ENCODE data around the gene PRSS21.
A peak's percentile ranks its signal among the peaks of the same experiment; 100 is the strongest.

Gene PRSS21

DNA sequence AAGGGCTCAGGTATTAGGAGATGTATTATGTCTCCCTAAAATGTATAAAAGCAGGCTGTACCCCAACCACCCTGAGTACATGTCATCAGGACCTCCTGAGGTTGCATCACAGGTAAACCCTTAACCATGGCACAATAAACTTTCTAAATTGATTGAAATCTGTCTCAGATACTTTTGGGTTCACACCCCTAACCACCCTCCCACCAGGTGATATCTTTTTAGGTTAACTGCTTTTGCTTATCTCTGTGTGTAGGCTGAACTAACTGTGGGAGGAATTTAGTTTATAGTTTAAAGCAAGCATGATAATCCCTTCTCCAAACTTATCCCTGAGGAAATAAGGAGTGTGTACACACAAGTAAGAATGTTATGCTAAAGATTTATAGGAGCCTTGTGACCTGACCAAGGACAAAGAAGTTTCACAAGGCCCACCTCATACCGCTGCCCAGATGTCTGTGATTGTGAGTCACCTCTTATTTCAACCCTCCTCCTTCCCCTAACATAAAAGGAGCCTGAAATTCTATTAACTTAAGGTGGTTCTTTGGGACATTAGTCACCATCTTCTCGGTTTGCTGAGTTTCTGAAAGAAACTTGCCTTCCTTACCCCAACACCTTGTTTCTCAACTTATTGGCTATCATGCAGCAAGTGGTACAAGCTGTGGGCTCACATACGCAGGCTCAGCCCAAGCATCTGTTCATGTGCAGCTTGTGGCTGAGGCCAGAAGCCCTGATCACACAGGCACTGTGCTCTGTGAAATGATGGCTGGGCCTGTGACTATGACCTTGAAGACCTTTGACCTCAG is 29.7 kb downstream of the PRSS21 start:
- no peak for DNase-seq

DNA sequence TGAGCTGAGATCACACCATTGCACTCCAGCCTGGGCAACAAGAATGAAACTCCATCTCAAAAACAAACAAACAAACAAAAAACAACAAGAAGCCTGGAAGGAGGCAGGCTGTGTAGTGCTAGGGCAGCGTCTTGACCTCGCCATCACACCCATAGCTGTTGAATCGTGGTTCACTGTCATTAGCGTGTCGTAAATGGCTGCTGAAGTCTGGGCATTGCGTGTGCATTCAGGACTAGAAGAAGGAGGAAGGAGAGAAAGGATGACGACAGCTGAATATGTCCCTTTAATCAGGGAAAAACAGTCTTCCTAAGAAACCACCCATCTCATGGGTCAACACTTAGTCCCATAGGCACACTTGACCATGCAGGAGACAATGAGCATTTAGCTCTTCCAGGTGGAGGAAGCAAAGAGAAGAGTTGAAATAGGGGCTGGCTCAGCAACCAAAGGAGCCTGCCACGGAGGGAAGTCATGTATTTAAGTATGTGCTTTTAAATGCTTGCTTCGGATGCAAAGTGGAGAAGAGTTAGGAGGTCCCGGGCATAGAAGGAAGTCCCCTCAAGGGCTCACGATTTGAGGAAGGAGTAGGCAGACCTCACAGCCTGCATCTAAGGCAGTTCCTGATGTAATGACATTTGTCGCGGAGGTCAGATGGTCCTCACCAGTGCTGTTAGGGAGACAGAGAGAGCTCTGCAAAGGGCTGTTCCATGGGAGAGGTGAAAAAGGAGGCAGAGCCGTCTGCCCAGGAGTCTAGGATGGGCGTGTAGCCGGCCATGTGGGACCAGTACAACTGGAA is 32.1 kb downstream of the PRSS21 start:
- DNase-seq, result no peak

DNA sequence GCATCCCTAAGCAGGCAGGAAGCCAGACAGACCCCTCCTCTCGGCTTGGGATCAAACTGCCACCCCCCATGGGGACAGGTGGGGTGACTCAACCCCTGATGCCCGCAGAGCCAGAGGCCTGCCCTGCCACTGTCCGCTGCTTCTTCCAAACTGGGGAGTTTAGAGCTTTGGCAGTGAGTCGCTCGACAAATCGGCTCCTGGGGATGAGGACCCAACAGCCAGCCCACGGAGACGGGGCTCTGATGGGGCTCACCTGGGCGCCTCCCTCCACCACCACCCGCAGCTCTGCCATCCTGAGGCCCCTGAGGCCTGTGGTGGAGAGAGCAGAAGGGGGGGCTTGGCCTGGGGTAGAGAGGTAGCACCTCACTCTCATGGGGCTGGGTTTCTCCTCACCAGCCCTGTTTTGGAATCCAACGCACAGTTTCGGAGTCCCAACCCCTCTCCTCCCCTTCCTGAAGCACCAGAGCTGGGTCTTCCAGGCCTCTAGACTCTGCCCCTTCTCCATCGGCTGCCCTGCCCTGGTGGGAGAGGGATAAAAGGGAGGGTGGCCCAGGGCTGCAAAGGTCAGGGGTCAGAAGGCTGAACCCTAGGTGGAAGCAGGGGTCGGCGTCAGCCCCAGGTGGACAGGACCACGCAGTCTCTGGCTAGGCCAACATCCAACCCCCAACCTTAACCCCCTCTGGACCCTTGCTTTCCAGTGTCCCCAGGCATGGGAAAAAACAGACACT is 35.1 kb downstream of the PRSS21 start:
- DNase-seq, result no peak

DNA sequence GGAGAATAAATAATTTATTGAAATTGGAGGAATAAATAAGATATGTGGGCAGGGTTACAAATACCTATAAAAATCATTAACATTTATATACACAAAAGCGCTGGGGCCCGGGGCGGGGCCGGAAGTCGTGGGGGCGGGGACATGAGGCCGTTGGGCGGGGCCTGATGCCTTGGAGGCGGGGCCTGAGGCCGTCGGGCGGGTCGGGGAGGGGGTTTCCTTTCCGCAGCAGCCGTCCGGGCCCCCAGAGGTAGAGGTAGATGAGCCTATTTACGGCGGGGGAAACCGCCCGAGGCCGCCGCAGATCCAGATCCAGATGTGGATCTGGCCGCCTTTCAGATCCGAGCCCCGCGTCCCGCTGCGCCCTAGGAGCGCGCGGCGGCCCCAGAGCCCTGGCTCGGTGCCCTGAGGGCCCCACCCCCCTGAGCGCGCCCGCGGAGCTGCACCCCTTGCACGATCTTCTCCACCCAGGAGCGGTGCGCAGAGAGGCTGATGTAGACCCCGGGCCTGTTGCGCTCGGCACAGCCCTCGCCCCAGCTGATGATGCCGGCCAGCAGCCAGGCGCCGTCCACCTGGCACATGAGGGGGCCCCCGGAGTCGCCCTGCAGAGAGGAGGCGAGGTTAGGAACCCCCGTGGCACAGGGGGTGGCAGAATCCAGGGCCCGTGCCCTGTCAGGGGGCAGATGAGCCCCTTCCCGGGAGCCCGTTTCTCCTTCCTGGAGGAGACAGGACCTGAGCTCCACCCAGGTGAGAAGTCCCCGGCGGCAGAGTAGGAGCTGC is 35.9 kb downstream of the PRSS21 start:
- DNase-seq, result no peak

DNA sequence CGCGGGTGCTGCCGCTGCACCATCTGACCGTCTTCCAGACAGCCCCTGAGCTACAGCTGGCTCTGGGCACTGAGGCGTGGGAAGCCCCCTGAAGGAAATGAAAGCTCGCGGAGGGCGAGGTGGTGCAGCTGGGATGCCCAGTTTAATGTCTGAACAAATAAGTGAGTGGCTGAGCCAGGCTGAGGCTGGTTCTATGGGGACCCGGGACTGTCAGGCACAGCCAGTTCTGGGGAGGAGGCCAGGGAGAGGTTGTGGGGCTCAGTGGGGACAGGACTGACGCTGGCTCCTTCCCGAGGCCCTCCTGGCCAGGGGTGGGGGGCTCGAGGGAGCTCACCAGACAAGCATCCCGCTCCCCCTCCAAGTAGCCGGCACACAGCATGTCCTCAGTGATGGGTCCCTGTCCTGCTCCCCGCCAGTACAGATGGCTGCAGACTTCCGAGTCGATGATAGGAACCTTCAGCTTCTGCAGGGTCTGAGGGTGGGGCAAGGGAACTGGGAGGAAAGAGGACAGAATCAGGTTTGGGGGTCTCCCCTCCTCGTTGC is 36.6 kb downstream of the PRSS21 start:
- DNase-seq, result no peak

DNA sequence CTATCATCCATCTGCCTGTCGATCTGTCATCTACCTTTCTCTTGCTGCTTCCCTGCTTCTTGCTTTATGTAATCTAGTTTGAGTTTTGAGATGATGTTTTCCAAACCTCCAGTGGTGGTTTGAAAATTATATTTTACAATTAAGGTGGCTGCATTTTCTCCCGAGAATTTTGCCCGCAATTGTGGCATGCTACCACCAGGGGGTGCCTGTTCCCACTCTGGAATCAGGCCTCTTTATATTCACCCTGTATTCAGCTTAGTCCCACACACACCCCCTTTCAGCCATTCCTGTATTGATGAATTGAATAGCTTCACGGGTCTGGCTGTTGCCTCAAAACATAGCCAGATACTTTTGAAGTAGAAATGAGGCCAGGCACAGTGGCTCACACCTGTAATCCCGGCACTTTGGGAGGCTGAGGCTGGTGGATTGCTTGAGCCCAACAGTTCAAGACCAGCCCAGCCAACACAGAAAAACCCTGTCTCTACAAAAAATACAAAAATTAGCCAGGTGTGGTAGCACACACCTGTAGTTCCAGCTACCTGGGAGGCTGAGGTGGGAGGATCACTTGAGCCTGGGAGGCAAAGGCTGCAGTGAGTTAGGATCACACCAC is 37.8 kb downstream of the PRSS21 start:
- DNase-seq, result peak; percentile 32

DNA sequence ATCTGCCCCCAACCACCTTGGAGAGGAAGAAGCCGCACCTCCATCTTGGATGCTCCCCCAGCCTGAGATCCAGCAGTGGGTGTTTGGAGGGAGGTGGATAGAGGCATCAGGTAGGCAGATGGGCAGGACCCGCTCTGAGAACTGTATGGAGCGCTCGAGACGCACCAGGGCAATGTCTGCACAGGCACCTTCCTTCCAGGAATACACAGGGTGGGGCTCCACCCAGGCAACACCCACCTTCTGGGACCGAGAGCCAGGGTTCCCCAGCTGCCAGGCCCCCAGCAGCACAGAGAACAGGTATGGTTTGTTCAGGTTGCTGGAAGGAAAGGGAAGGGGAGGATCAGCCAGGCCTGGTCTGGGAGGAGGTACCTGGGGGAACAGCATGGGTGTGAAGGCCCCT is 38.5 kb downstream of the PRSS21 start:
- DNase-seq, result no peak

DNA sequence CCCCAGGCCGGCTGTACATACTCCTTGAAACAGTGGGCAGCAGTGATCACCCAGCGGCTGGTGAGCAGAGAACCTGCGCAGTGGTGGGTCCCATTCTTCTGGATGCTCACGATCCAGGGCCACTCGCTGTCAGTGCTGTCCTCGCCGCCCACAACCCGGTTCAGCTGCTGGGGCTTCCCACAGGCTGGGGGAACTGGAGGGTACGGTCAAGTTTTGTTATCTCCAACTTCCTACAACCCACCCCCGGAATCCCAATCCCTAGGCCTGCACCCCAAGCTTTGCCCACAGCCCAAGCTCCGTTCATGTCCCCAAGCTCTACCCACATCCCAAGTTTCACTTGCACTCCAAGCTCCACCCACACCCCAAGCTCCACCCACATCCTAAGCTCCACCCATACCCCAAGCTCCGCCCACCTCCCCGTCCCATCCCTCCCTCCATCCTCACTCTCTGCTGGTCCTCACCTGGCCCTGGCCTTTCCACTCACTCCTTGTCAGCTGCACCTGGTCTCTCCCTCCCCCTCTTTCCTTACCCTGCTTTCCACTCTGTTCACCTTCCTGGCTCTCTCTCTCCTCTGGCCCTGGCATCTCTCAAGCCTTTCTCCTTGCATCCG is 39.1 kb downstream of the PRSS21 start:
- no peak for DNase-seq

DNA sequence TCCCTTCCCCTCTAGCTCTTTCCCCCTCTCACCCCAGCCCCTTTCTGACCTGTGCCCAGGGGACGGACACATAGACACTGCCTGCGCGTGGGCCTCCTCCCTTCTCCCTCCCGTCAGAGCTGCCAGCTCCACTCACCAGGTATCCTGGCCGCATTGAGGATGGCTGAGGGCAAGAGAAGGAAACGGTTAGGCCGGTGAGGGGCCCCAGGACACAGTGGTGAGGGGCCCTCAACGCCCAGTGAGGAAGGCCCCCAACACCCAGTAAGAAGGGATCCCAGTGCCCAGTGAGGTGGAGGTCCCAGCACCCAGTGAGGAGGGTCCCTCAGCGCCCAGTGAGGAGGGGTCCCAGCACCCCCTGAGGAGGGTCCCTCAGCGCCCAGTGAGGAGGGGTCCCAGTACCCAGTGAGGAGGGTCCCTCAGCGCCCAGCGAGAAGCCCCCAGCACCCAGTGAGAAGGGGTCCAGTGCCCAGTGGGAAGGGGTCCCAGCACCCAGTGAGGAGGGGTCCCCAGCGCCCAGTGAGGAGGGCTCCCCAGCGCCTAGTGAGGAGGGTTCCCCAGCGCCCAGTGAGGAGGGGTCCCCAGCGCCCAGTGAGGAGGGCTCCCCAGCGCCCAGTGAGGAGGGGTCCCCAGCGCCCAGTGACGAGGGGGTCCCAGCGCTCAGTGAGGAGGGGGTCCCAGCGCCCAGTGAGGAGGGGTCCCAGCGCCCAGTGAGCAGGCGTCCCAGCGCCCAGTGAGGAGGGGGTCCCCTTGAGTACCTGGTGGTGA is 39.8 kb downstream of the PRSS21 start:
- no peak for DNase-seq

DNA sequence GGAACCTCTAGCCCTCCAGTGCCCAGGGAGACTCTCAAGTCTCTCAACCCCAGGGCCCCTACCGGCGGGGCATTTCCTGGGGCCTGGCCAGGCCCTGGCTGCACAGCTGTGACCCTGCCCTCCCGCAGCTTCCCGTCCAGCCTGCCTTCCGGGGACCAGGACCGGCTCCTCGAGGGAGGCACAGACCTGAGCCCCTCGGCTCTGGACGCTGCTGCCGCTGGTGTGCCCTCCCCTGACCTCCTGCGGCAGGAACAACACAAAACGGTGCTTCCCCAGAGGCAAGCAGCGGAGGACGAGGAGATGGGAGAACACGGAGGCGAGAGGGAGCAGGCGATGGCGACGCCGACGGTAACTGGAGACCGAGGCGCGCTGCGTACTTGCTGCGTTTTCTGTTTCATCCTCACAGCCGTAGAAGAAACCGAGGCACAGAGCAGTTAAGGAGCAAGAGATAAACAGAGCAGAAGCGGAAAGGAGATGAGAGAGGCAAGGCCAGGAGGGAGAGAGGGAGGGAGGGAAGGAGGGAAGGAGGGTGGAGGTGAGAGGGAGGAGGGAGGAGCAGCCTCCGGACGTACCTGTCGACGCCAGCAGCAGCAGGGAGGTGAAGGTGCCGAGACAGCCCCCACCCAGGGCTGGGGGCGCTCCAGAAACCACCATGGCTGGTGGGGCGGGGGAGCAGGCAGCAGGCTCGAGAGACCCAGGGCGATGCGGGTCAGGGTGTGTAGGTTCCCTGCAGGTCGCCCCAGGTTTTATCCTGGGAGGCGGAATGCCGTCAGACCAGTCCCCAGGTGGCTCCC is 40.6 kb downstream of the PRSS21 start, which contains the start of gene PRSS22:
PRSS22 (minus strand) TSS at position 720 of the 794 bp plus-strand sequence; CDS start at position 654, 66 bp downstream.
- DNase-seq, result no peak

DNA sequence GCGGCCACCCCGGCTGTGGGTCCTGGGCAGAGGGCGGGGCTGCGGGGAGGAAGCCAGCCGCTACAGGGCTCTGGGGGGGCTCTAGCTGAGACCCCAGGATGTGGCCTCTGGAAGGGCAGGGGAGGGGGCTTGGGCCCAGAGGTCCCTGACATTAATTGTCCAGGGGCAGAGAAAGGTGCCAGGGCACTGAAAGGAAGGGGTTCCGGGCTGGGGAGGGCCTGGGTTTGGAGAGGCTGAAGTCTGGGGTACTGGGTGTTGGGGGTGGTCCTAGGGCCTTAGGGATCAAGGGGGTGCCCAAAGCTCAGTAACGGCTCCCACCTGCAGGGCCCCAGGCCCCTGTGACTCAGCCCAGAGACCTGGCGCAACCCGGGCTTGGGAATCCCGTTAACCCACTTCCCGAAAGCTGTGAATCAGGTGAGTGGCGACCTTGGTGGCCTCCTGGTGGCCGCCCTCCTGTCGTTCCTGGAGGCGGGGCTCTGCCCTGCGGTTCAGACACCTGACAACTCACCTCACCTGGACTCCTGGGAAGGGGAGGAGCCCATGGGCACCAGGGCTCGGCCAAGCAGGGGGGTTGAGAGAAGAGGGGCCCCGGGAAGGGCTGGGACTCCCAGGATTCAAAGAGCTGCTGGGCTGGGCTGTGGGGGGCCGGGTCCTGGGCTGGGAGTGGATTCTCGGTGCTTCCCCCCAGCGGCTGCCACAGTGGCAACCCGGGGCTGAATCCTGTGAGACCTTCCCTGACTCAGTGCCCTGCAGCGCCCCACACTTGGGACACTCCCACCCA is 41.4 kb downstream of the PRSS21 start:
- DNase-seq, result no peak

DNA sequence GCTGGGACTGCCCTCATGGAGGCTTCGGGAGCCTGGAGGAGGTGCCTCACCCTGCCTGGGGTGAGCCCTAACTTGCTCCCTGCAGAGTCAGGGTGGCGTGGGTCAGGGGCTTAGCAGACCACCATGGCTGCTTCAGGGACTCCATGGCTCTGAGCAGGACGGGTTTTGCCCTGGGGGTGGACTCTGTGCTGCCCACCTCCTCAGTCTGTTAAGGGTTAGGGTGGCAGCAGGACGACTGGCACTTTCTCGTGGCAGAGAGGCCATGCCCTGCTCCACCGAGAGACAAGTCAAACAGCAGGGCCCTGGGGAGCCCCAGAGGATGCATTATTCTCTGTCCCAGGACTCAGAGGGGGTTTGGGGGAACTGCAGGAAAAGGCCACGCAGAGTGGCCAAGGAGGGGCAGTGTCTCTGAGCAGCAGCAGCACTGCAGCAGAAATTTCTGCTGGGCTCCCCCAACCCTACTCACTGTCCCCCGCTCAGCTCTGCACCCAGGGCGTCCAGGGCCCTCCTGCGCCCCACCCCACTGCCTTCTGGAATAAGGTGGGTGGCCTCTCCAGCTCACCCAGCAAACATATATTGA is 42.7 kb downstream of the PRSS21 start:
- no peak for DNase-seq

DNA sequence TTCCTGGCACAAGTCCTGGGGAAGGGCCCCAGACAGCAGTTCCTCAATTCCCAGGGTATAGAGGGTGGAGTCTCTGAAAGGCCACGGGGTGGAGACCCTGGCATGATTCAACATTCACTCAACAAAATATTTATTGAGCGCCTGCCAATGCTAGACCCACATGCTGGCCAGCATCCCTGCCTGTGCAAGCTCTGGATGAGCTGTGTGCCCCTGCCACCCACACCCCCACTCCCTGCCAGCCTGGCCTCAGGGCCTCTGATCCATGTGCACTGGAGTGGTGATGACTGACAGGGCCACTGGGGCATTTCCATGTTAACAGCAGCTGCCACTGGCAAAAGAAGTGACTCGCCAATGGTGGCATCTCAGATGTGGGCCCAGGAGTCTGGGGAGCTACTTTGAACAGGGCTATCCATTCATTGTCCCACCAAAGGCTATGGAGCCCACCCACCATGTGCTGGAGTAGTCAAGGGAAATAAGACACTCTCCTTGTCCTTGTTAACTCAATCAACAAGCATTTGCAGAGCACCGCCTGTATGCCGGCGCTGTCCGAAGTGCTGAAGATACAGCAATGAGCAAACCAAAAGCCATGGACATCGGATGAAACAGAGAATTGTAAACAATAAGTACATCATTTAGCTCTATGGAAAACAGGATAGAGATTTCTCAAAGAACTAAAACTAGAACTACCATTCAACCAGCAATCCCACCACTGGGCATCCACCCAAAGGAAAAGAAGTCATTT is 44.0 kb downstream of the PRSS21 start:
- DNase-seq, result no peak

DNA sequence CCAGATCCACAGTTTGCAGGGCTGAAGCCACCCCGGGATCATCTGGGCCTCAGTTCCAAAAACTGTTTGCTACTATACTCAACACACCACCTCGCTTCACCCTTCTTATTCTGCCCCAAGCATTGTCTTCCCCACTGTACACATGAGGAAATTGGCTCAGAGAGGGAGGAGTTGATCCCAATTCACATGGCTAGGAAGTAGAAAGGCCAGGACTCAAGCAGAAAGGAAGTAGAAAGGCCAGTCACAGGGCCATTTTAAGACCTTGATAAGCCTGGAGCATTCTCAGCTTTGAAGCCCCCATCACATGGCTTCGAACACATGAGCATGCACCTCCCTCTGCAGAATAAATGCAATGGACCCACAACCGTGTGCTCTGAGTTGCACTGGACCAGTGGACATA is 48.6 kb downstream of the PRSS21 start:
- no peak for DNase-seq

DNA sequence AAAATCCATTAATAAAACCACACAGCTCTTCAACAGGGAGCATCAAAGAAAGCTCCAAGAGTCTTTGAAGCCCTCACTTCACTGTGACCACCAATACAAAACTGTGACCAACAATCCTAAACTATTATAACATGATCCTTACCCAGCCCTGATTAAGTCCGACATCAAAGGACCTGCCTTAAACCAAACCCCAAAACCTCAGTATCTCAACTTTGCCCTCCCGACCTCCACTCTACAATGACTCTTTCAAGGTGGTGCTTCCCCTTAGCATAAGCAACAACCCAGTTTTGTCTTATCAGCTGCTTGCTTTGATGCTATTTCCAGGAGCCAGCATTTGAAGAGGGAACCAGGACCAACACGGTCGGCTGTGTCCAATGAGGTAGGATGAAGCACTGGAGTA is 49.4 kb downstream of the PRSS21 start:
- no peak for DNase-seq

DNA sequence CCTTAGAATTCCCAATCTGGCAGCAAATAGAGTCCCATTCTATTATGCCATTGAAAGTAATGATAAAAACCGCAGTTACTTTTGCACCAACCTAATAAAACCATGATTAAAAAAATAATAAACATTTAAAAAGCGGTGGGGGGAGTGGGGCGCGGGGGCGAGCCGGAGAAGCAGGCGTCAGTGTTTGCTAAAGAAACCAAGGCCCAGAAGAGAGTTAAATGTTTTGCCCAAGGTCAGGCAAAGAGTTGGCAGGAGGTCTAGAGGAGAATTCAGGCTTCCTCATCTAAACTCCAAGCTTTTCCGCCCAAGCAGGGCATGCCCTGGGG is 50.6 kb downstream of the PRSS21 start:
- no peak for DNase-seq

DNA sequence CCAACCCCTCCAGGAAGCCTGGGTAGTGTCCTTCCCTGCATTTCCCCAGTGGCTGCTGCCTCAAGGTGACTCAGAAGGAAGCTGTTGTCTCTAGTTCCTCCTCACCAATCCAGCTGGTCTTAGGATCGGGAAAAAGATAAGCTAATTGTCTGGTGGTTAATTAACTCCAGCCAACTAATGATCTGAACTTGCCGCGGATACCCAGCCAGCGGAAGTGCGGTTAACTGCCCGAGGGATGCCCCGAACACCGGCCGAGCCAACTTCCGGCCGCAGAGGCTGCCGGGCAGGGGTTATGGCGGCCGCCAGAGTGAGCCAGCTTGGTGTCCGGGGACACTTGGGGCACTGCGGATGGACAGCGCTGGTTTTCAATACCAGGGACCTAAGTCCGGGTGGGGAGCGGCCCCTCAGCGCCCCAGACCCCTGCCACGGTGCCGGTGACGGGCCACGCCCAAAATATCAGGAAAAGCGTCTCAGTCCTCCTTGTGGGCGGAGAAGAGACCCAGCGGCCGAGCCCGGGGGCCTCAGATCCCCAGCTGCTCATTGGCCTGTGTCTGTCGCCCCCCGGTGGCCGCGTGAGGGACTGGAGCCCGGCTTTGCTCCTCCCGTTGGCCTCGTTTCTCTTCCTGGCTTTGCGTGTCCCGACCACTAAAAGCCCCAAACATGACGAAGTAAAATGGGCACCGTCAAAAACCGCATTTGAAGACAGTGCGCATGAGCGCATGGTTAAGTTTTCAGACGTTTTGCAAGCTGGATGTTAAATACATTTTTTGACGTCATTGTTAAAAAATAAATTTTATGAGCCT is 51.2 kb downstream of the PRSS21 start:
- peak; percentile 96 for DNase-seq

Data from hematopoietic multipotent progenitor cell treated with erythropoietin and hydrocortisone succinate and interleukin-3 and kit ligand, for 8 days (in vitro differentiated cells).